Astrocyte (in vitro differentiated cells and primary cell): ENCODE data around the gene LRRC8D.

Experiments used
- EZH2 ChIP-seq: IDR thresholded peaks from 2 replicates; pipeline ENCODE4 v1.6.1; 2012; ENCODE audit warnings: mild to moderate bottlenecking, low read length, inconsistent platforms; ENCODE audit not compliant: insufficient read depth
- TF ChIP-seq, protein P1 (sequence below): IDR thresholded peaks from 2 replicates; pipeline ENCODE4 v1.5.1; 2011; ENCODE audit warnings: low read depth, mild to moderate bottlenecking, inconsistent platforms, low read length, moderate library complexity; ENCODE audit not compliant: insufficient read depth

DNA sequence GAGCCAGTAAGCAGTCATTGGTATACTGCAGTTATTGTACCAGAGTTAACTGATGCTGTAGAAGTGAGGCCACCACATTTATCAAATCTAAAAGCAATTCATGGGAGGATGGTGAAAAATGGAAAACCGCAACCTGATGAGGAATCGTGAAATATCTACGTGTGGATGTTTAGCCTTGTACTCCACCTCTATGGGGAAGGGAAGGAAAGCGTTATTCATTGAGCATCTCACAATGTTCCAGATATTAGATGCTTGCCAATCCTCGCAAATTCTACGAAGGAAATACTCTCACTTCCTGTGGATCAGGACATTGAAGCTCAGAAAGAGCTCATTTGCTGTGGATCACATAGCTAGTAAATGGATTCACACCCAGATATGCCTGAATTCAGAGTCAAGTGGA is 77.3 kb downstream of the LRRC8D start:
- TF ChIP-seq, protein P1, sequence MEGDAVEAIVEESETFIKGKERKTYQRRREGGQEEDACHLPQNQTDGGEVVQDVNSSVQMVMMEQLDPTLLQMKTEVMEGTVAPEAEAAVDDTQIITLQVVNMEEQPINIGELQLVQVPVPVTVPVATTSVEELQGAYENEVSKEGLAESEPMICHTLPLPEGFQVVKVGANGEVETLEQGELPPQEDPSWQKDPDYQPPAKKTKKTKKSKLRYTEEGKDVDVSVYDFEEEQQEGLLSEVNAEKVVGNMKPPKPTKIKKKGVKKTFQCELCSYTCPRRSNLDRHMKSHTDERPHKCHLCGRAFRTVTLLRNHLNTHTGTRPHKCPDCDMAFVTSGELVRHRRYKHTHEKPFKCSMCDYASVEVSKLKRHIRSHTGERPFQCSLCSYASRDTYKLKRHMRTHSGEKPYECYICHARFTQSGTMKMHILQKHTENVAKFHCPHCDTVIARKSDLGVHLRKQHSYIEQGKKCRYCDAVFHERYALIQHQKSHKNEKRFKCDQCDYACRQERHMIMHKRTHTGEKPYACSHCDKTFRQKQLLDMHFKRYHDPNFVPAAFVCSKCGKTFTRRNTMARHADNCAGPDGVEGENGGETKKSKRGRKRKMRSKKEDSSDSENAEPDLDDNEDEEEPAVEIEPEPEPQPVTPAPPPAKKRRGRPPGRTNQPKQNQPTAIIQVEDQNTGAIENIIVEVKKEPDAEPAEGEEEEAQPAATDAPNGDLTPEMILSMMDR: no peak
- no peak for TF ChIP-seq EZH2
